SU-DHL-6 (cell line): ENCODE data around the gene CREB5.

Source experiments
- CTCF ChIP-seq: fragments of 200-600 bp; sonication (generic); IDR thresholded peaks from one replicate; pipeline ENCODE4 v1.5.1; 2017; ENCODE audit warnings: antibody characterized with exemption, mild to moderate bottlenecking, low read length, moderate library complexity; ENCODE audit not compliant: insufficient read depth, poor library complexity, severe bottlenecking
- EZH2phosphoT487 ChIP-seq: fragments of 200-600 bp; sonication (generic), shearing (Covaris generic); conservative IDR thresholded peaks from 2 replicates; pipeline ENCODE4 v1.6.1; 2018; ENCODE audit warnings: mild to moderate bottlenecking, antibody characterized with exemption, low read length, moderate library complexity, mixed read lengths

GRCh38 chr7:28581351-28581750 lies 169.0 kb downstream of the CREB5 start:
- TF ChIP-seq CTCF = no peak
- TF ChIP-seq EZH2phosphoT487 = no peak
